Glomerular visceral epithelial cell (primary cell): ENCODE measurements around the gene CDK10.
"Not testable (repeated sequence)": the region's sequence is repeated elsewhere in the genome, so short reads cannot be mapped to it uniquely, and the experiment has no call there.

ENCODE experiments used
- DNase-seq: peaks from one replicate; pipeline ENCODE4 v3.0.0-alpha.2; 2016; ENCODE audit errors: extremely low spot score

CDK10 gene

GRCh38 chr16:89668790-89669158, 17.7 kb upstream of the CDK10 start:
- no peak for DNase-seq

DNA sequence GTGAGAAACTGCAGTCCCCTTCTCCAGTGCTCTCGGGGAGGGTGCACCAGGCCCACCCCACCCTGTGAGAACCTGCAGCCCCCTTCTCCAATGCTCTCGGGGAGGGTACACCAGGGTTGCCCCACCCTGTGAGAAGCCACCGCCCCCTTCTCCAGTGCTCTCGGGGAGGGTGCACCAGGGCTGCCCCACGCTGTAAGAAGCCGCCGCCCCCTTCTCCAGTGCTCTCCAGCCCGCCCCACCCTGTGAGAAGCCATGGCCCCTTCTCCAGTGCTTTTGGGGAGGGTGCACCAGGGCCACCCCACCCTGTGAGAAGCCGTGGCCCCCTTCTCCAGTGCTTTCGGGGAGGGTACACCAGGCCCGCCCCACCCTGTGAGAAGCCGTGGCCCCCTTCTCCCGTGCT, 16.7 kb upstream of the CDK10 start:
- no peak for DNase-seq

- DNase-seq = no peak
Measured at GRCh38 chr16:89670496-89671431, 15.7 kb upstream of the CDK10 start.

GRCh38 chr16:89671565-89671964, 14.9 kb upstream of the CDK10 start:
- DNase-seq = not testable (repeated sequence)

DNA sequence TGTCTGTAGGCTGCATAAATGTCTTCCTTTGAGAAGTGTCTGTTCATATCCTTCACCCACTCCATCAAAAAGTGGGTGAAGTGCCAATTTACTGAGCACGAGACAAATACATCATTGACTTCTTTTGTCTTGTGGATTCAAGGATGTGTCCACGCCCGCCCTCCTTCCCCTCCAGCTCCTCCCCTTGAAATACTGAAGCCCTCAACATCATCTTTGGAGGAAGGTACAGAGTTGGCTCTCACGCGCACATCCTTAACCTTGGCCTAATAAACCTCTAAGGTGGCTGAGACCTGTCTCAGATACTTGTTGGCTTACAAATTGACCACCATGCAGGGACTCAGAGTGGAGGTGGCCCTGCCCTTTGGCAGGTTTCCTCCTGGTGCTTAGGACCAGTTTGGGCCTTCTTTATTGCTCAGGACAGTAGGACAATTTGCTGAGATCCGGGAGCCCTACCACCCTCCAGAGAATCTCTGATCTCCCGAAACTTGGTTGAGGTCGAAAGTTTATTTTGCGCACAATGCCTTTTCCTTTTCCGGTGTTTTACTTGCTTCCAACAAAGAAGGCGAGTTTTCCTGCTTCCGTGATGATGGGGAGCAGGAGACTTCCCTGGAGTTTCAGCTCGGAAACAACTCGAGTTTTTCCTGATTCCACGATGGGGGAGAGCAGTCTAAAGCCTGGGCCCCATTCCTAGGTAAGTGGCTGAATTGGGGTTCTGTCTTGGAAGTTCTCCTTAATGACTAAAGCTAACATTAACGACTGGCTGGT, 14.1 kb upstream of the CDK10 start:
- no peak for DNase-seq

- no peak for DNase-seq
Measured at GRCh38 chr16:89678258-89678657, 8.2 kb upstream of the CDK10 start.

DNA sequence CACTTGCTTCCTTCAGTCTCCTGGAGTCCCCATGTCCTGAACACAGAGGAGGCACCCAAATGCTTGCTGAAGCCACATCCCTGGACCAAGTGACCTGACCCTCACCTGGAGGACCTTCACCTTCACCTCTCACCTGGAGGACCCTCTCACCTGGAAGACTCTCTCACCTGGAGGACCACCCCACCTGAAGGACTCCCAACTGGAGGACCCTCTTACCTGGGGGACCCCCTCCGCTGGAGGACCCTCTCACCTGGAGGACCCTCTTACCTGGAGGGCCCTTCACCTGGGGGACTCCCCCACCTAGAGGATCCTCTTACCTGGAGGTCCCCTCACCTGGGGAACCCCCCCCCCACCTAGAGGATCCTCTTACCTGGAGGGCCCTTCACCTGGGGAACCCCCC, 573 bp upstream of the CDK10 start:
- no peak for DNase-seq

GRCh38 chr16:89687092-89687940, 827 bp downstream of the CDK10 start:
- DNase-seq = peak; percentile 87

- DNase-seq = no peak
Measured at GRCh38 chr16:89688395-89688794, 1.9 kb downstream of the CDK10 start.

- no peak for DNase-seq
Measured at GRCh38 chr16:89689142-89689541, 2.7 kb downstream of the CDK10 start.

DNA sequence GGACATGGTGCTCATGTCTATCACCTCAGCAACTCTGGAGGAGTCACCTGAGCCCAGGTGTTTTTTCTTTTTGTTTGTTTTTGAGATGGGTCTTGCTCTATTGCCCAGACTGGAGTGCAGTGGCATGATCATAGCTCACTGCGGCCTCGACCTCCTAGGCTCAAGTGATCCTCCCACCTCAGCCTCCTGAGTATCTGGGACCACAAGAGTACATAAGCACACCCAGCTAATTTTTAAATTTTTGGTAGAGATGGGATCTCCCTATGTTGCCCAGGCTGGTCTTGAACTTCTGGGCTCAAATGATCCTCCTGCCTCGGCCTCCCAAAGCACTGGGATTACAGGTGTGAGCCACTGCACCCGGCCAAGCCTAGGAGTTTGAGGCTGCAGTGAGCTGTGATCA, 3.1 kb downstream of the CDK10 start:
- not testable (repeated sequence) for DNase-seq

DNA sequence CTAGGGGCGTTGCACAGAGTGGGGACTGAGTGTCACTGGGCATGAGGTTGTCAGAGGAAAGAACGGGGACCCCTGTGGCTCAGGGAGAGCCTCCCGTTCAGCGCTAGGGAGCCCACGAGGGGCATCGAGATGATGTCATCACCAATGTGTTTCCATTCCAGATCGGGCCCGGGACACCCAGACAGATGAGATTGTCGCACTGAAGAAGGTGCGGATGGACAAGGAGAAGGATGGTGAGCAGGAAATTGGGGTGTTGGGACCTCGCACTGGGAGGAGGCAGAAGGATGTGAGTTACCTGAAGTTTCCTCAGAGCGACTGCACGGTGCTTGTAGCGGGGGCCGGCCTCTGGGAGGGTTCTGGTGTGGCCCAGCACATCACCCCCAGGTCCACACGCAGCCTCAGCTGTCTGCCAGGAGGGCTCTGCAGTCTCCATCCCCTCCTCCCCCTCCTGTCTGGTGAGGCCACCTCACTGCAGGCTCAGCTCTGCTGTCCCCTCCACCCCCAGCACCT, 4.0 kb downstream of the CDK10 start:
- no peak for DNase-seq

DNA sequence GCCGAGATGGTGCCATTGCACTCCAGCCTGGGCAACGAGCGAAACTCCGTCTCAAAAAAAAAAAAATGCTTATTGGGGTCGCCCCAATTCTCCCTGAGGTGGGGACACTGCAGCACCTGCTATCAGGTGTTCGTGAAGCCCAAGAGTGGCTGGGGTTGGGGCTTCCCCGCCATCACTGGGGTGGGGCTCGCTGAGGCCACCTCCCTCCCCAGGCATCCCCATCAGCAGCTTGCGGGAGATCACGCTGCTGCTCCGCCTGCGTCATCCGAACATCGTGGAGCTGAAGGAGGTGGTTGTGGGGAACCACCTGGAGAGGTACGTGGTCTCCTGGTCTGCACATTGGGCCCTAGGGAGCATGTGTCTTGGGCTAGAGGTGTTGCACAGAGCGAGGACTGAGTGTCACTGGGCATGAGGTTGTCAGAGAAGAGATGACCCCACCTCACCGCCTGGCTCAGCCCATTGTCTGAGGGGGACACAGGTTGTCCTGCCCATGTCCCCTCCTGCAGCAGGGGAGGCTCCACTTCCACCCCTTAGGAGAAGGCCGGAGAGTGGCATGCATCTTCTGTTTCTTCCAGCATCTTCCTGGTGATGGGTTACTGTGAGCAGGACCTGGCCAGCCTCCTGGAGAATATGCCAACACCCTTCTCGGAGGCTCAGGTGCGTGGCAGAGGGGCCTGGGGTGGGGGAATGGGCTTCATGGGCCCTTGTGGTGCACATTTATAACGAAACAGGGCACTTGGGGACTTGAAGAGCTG, 4.9 kb downstream of the CDK10 start:
- DNase-seq = no peak

GRCh38 chr16:89691986-89692569, 5.6 kb downstream of the CDK10 start:
- no peak for DNase-seq

DNA sequence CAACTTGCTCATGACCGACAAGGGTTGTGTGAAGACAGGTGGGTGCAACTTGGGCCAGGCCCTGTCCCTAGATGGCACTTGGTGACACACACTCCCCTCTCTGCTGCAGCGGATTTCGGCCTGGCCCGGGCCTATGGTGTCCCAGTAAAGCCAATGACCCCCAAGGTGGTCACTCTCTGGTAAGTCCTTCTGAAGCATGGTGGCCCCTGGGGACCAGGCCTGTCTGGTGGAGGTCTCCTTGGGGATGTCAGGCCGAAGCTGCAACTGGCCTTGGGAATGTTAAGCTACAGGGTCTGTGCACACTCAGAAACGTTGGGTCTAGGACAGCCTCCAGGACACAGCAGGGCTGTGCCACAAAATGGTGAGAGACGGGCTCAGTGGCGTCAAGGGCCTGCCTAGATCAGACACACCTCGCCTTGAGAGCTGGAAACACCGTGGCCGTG, 6.8 kb downstream of the CDK10 start:
- DNase-seq = no peak

GRCh38 chr16:89693931-89694783, 7.7 kb downstream of the CDK10 start:
- DNase-seq = no peak

DNA sequence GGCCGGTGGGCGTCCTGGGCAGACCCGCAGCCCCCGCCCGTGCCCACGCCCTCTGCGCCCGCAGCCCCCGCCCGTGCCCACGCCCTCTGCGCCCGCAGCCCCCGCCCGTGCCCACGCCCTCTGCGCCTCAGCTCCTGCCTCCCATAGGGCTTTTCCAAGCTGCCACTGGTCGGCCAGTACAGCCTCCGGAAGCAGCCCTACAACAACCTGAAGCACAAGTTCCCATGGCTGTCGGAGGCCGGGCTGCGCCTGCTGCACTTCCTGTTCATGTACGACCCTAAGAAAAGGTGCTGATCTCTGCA, 8.2 kb downstream of the CDK10 start:
- DNase-seq = not testable (repeated sequence)

DNA sequence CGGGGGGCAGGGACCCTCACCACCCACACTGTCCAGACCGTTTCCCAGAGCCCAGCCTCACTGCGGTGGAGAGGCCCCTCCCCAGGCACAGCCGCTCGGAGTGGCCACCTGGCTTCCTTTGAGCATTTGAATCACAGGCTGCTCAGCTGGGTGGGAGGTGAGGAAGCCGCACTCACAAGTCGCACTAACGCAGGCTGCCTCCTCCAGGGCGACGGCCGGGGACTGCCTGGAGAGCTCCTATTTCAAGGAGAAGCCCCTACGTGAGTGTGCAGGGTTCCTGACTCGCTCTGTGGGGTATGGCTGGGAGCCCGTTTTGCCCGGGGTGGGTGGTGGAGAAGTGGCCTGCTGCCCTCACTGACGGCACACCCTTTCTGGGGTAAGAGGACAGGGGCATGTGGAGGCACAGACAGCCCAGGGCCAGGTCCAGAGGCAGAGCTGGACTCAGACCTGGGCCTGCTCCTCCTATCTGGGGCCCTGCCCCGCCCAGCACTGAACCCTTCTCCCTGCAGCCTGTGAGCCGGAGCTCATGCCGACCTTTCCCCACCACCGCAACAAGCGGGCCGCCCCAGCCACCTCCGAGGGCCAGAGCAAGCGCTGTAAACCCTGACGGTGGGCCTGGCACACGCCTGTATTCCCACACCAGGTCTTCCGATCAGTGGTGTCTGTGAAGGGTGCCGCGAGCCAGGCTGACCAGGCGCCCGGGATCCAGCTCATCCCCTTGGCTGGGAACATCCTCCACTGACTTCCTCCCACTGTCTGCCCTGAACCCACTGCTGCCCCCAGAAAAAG, 8.8 kb downstream of the CDK10 start:
- no peak for DNase-seq
